ENCODE results near the gene JAZF1.

DNA sequence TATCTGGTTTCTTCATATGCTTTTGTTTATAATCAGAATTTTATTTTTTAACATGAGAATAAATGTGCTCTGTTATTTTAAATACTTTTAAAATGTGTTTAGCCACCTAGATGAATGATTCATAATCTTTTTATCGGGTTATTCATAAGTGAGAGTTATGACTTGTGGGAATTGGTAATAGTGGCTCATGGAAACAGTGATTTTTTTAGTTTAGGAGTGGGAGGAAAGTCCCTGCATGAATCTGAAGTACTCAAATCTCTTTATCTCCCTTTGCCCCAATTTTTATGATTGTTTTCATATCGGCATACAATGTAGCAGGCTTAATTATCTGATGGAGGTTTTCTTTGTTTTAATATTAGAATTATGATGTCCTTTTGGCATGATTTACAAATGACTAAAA, 397.7 kb downstream of the JAZF1 start:
- TF ChIP-seq, protein P1, sequence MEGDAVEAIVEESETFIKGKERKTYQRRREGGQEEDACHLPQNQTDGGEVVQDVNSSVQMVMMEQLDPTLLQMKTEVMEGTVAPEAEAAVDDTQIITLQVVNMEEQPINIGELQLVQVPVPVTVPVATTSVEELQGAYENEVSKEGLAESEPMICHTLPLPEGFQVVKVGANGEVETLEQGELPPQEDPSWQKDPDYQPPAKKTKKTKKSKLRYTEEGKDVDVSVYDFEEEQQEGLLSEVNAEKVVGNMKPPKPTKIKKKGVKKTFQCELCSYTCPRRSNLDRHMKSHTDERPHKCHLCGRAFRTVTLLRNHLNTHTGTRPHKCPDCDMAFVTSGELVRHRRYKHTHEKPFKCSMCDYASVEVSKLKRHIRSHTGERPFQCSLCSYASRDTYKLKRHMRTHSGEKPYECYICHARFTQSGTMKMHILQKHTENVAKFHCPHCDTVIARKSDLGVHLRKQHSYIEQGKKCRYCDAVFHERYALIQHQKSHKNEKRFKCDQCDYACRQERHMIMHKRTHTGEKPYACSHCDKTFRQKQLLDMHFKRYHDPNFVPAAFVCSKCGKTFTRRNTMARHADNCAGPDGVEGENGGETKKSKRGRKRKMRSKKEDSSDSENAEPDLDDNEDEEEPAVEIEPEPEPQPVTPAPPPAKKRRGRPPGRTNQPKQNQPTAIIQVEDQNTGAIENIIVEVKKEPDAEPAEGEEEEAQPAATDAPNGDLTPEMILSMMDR (IDR thresholded peaks at IDR 0.05): no peak
- TF ChIP-seq EZH2 (IDR thresholded peaks at IDR 0.05; ENCODE audit: borderline replicate concordance, insufficient read depth, low read depth, low read length, poor library complexity, severe bottlenecking): no peak

Data from B cell (primary cell).